Measurements from ENCODE around the gene EPHB1.

Gene EPHB1

DNA sequence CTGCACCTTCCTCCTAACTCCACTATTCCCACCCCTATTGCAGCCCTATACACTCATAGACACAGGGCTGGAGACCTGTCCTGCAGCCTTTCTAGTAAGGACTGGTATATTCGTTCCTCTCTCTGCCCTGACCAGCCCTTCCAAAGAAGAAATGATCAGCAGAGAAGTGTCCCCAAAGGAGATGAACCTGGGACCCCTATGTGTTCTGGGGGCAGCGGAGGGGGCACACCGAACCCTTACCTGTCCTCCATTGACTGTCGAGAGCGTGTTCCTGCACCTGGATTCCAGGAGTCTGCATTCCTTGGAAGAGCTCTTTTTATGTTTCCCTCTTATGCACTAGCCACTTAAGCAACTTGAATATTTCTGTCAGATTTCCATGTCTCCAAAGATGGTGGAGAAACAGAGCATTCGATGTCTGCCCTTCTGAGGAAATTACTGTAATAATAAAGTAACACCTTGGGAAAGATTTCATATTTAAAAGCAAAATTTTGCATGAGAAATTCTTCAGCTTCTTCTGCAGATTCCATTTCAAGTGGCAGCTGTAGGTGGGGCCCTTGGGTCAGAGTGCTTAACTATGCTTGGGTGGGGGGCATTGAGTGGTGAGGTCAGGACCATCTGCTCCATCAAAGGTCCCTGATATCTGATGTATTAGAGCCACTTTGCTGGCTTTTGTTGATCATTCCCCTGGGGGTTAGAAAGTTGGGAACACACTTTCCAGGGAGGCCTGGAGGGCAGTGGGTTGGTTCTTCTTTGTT is 6.3 kb downstream of the EPHB1 start:
- TF ChIP-seq POLR2AphosphoS5 (IDR thresholded peaks at IDR 0.05; ENCODE audit: low read depth, low read length) (no peak), TAF1 (IDR thresholded peaks at IDR 0.05; ENCODE audit: borderline replicate concordance, insufficient read depth, low read length) (no peak), SIN3A (IDR thresholded peaks at IDR 0.05; ENCODE audit: borderline replicate concordance, insufficient read depth, low read length) (no peak), FOXP2 (optimal IDR thresholded peaks at IDR 0.05; ENCODE audit: borderline replicate concordance, extremely low read depth, extremely low read length, insufficient read depth) (no peak)
- TF ChIP-seq, protein P1, sequence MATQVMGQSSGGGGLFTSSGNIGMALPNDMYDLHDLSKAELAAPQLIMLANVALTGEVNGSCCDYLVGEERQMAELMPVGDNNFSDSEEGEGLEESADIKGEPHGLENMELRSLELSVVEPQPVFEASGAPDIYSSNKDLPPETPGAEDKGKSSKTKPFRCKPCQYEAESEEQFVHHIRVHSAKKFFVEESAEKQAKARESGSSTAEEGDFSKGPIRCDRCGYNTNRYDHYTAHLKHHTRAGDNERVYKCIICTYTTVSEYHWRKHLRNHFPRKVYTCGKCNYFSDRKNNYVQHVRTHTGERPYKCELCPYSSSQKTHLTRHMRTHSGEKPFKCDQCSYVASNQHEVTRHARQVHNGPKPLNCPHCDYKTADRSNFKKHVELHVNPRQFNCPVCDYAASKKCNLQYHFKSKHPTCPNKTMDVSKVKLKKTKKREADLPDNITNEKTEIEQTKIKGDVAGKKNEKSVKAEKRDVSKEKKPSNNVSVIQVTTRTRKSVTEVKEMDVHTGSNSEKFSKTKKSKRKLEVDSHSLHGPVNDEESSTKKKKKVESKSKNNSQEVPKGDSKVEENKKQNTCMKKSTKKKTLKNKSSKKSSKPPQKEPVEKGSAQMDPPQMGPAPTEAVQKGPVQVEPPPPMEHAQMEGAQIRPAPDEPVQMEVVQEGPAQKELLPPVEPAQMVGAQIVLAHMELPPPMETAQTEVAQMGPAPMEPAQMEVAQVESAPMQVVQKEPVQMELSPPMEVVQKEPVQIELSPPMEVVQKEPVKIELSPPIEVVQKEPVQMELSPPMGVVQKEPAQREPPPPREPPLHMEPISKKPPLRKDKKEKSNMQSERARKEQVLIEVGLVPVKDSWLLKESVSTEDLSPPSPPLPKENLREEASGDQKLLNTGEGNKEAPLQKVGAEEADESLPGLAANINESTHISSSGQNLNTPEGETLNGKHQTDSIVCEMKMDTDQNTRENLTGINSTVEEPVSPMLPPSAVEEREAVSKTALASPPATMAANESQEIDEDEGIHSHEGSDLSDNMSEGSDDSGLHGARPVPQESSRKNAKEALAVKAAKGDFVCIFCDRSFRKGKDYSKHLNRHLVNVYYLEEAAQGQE (IDR thresholded peaks at IDR 0.05; ENCODE audit: insufficient read depth in 1 of 2, low read depth in 2 of 2, low read length in 2 of 2): no peak

DNA sequence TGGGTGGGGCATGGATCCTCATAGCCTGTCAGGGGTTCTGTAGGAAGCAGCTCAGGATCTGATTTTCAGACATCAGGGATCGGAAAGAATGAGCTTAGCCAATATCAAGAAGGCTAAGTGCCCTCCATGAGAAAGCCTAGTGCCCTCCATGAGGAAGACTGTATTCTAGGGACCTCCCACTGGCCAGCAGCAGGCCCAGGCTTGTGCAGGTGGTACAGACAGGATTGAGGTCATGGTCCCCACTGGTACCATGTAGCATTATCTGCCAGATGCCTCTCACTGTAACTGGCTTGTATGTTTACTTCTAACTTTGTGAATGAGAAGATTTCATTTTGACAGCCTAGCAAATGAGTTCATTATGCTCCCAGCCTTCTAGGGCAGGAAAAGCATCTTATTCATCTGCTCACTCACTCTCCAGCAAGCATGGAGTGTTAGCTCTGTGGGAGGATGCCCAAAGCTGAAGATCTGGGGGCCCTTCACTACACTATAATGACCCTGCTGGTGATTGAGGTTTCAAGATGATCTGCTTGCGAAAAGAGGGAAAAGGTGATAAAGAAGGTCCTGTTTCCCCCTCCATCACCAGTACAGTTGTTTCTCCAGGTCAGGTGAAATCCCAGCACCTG is 7.5 kb downstream of the EPHB1 start:
- no peak for TF ChIP-seq TAF1 (IDR thresholded peaks at IDR 0.05; ENCODE audit: borderline replicate concordance, insufficient read depth, low read length)
- TF ChIP-seq, protein P1 (IDR thresholded peaks at IDR 0.05; ENCODE audit: insufficient read depth in 1 of 2, low read depth in 2 of 2, low read length in 2 of 2): no peak
- no peak for TF ChIP-seq FOXP2 (optimal IDR thresholded peaks at IDR 0.05; ENCODE audit: borderline replicate concordance, extremely low read depth, extremely low read length, insufficient read depth)
- TF ChIP-seq POLR2AphosphoS5 (IDR thresholded peaks at IDR 0.05; ENCODE audit: low read depth, low read length): no peak
- no peak for TF ChIP-seq SIN3A (IDR thresholded peaks at IDR 0.05; ENCODE audit: borderline replicate concordance, insufficient read depth, low read length)

DNA sequence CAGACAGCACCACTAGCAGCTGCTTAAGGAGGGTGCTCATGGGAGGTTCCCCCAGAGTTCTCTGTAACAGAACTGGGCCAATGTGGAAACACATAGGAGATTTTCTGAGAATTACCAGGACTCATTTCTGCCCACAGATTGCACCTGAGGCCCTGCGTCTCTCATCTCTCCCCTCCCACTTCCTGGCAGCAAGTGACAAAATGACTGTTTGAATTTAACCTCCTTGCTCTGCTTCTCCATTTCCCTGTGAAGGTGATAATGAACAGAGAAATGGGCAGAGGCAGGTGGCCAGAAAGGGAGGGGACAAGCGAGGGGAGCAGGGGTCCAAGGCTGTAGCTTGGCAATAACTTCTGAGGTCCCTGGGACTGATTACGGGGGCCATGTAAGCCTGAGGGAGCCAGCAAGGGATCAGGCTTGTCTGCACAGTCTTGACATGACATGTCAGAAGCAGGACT is 8.0 kb downstream of the EPHB1 start:
- TF ChIP-seq, protein P1 (IDR thresholded peaks at IDR 0.05; ENCODE audit: insufficient read depth in 1 of 2, low read depth in 2 of 2, low read length in 2 of 2): no peak
- TF ChIP-seq SIN3A (IDR thresholded peaks at IDR 0.05; ENCODE audit: borderline replicate concordance, insufficient read depth, low read length) (no peak), TAF1 (IDR thresholded peaks at IDR 0.05; ENCODE audit: borderline replicate concordance, insufficient read depth, low read length) (no peak), POLR2AphosphoS5 (IDR thresholded peaks at IDR 0.05; ENCODE audit: low read depth, low read length) (no peak), FOXP2 (optimal IDR thresholded peaks at IDR 0.05; ENCODE audit: borderline replicate concordance, extremely low read depth, extremely low read length, insufficient read depth) (no peak)

DNA sequence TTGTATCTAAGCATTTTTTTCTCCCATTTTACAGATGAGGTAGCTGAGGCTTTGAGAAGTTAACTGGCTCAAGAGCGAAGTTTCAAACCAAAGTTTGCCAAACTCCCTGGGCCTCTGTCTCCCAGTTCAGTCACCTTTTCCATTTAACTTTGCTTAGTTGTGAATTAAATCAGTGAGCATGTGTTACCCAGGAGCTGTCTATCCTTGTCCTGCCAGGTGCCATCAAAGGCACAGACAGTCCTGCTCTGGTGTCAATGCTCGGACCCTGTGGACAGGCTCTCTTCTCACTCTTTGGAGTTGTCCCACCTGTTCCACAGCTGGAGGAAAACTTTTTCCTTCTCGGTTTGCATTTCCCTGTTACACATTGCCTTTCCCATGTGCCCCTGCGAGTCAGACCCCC is 8.6 kb downstream of the EPHB1 start:
- TF ChIP-seq POLR2AphosphoS5 (IDR thresholded peaks at IDR 0.05; ENCODE audit: low read depth, low read length): no peak
- TF ChIP-seq, protein P1 (IDR thresholded peaks at IDR 0.05; ENCODE audit: insufficient read depth in 1 of 2, low read depth in 2 of 2, low read length in 2 of 2): no peak
- no peak for TF ChIP-seq TAF1 (IDR thresholded peaks at IDR 0.05; ENCODE audit: borderline replicate concordance, insufficient read depth, low read length)
- TF ChIP-seq FOXP2 (optimal IDR thresholded peaks at IDR 0.05; ENCODE audit: borderline replicate concordance, extremely low read depth, extremely low read length, insufficient read depth): no peak
- TF ChIP-seq SIN3A (IDR thresholded peaks at IDR 0.05; ENCODE audit: borderline replicate concordance, insufficient read depth, low read length): no peak

Measured in PFSK-1 (cell line).